Effector memory CD4-positive, alpha-beta T cell (primary cell): Measurements from ENCODE around the gene NAA40.

Source experiments
- DNase-seq, 3 donors: peaks; one replicate each; pipeline ENCODE4 v3.0.0-alpha.2; 2020
- H3K27ac ChIP-seq: 2 replicates; pipeline ENCODE4 v1.7.0; 2013; ENCODE audit warnings: mild to moderate bottlenecking, low read length, moderate library complexity; ENCODE audit not compliant: insufficient read depth, poor library complexity, severe bottlenecking
- H3K27me3 ChIP-seq: replicated peaks from 2 replicates; pipeline ENCODE4 v1.7.0; 2013; ENCODE audit warnings: mild to moderate bottlenecking, low read length; ENCODE audit not compliant: insufficient read depth, control insufficient read depth, poor library complexity, severe bottlenecking
- H3K36me3 ChIP-seq: 2 replicates; pipeline ENCODE4 v1.7.0; 2013; ENCODE audit warnings: mild to moderate bottlenecking, low read length, moderate library complexity; ENCODE audit not compliant: control insufficient read depth, insufficient read depth
- H3K4me1 ChIP-seq: 2 replicates; pipeline ENCODE4 v1.7.0; 2013; ENCODE audit warnings: low read length, mild to moderate bottlenecking; ENCODE audit not compliant: control insufficient read depth, insufficient read depth, poor library complexity, severe bottlenecking
- H3K4me3 ChIP-seq: 2 replicates; pipeline ENCODE4 v1.7.0; 2013; ENCODE audit warnings: low read length, low read depth, mild to moderate bottlenecking; ENCODE audit not compliant: insufficient read depth, poor library complexity, severe bottlenecking
- H3K9me3 ChIP-seq: 2 replicates; pipeline ENCODE4 v1.7.0; 2013; ENCODE audit warnings: mild to moderate bottlenecking, low read length, moderate library complexity; ENCODE audit not compliant: control insufficient read depth

Gene NAA40

DNA sequence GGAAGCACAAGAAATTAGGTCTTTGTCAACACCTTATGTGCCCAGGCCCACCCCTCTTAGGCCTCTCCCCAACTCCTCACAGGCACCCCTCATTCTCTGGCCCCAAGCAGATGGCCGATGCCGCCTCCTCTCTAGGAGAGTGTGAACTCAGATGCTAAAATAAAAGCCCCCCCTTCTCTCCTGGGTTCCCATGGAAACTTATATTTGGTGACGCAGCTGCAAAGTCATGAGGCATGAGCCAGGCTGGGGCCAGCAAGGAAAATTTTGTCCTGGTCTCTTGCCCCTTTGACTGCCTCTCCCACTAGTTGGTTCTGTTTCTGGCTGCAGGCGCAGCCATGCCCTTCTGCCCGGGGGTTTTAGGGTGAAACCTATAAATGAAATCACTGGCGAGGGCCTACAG lies 33.6 kb upstream of the NAA40 start:
- H3K27me3 ChIP-seq: no peaks in the 10 kb centered on the region
- H3K9me3 ChIP-seq: no peaks in the 10 kb centered on the region
- no peak overlapping the region for H3K27ac ChIP-seq
- H3K4me3 ChIP-seq: no peak overlapping the region
- H3K36me3 ChIP-seq: peaks cover 88% of the 10 kb centered on the region
- H3K4me1 ChIP-seq: no peaks in the 10 kb centered on the region
- DNase-seq: no peak

DNA sequence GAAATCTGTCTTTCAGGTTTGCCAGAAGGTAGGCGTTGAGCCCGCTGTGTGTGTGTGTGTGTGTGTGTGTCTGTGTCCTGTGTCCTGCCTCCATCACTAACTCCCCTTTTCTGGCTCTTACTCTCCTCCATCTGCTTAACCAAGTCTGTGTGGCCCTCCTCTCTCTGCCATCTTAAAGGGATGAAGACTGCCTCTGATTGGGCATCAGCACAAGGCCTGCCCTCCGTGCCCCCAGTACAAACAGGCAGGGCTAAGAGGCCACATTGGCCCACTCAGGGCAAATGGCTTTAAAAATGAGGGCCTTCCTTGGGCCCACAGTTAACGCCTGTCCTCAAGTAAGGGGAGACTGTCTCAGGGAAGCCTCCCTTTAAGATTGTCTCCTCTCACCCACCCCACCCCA lies 32.7 kb upstream of the NAA40 start:
- no peak for DNase-seq
- peaks cover 79% of the 10 kb centered on the region for H3K36me3 ChIP-seq
- no peaks in the 10 kb centered on the region for H3K4me1 ChIP-seq
- no peaks in the 10 kb centered on the region for H3K27me3 ChIP-seq
- H3K4me3 ChIP-seq: no peak overlapping the region
- no peaks in the 10 kb centered on the region for H3K9me3 ChIP-seq
- no peak overlapping the region for H3K27ac ChIP-seq

DNA sequence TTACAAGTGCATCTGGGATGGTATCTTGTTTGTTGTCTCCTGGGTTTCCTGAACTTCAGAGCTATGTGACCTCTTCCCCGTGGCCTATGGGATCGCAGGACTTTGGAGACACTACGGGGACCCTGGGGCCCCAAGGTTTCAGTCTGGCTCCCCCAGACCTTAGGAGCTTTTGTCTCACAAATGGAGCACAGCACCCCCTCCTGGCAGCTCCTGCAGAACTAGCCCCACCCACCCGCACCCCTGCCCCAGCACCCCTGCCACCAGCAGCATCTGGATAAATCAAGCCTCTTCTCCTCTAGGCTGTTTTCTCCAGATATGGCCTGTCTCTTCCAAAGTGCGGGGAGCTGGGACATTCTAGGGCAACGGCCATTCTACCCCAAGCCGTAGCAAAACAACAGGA lies 32.2 kb upstream of the NAA40 start:
- Histone ChIP-seq H3K27ac (no peak overlapping the region), H3K4me3 (no peak overlapping the region), H3K36me3 (peaks cover 74% of the 10 kb centered on the region), H3K4me1 (no peaks in the 10 kb centered on the region), H3K27me3 (no peaks in the 10 kb centered on the region), H3K9me3 (no peaks in the 10 kb centered on the region)
- DNase-seq: peak in 1 of 3 donors; percentile 37

- no peak for DNase-seq
- Histone ChIP-seq H3K4me1 (no peaks in the 10 kb centered on the region), H3K27ac (no peak overlapping the region), H3K9me3 (no peaks in the 10 kb centered on the region), H3K27me3 (no peaks in the 10 kb centered on the region), H3K4me3 (no peak overlapping the region), H3K36me3 (peaks cover 69% of the 10 kb centered on the region)
Measured at GRCh38 chr11:63907063-63907462, 31.7 kb upstream of the NAA40 start.

DNA sequence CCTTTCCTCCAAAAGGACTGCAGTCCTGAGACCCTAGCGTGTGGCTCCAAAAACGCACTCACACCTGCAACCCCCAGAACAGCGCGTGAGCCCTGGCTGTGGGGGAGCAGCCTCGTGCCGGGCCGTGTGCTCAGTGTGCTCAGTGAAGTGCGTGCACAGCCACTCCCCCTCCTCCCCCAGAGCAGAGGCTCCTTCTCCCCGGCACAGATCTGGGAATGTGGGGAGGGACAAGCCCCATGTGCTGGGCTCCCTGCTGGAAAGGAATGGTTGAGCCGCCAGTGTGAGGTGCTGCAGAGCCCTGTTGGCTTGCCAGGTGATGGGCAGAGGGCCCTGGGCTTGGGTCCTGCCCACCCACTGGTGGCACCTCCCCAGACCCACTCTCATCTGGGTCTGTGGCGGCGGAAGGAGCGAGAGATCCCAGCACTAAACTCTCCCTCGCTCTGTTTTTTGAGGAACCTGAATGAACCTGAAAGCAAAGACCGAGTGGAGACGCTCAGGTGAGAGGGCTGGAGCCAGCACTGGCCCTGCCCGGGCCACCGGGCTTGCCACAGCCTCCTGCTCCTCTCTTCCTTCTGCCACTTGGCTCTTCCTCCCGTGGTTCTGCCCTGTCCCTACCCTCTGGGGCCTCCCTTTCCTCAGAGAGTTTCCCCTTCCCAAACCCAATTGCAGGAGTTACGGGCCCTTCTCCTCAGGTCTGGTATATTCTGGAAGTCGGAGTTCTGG lies 30.8 kb upstream of the NAA40 start:
- Histone ChIP-seq H3K36me3 (peaks cover 60% of the 10 kb centered on the region), H3K9me3 (no peaks in the 10 kb centered on the region), H3K4me1 (no peaks in the 10 kb centered on the region), H3K4me3 (no peak overlapping the region), H3K27ac (no peak overlapping the region), H3K27me3 (no peaks in the 10 kb centered on the region)
- no peak for DNase-seq

DNA sequence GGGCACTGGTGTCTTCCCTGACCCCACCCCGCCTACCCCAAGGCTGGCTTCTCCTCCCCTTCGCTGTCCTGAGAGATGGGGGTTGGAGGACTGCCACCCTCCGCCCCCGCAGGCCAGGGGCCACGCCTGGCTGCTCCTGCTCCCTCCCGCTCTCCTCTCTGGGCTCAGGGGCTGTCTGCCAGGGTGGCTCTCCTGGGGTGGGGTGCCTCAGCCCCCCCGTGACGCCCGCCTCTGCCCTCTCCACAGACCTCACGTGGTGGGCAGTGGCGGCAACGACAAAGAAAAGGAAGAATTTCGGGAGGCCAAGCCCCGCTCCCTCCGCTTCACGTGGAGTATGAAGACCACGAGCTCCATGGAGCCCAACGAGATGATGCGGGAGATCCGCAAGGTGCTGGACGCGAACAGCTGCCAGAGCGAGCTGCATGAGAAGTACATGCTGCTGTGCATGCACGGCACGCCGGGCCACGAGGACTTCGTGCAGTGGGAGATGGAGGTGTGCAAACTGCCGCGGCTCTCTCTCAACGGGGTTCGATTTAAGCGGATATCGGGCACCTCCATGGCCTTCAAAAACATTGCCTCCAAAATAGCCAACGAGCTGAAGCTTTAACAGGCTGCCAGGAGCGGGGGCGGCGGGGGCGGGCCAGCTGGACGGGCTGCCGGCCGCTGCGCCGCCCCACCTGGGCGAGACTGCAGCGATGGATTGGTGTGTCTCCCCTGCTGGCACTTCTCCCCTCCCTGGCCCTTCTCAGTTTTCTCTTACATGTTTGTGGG lies 30.0 kb upstream of the NAA40 start:
- DNase-seq: no peak
- Histone ChIP-seq H3K27ac (no peak overlapping the region), H3K9me3 (no peaks in the 10 kb centered on the region), H3K27me3 (no peaks in the 10 kb centered on the region), H3K4me3 (no peak overlapping the region), H3K36me3 (peaks cover 52% of the 10 kb centered on the region), H3K4me1 (no peaks in the 10 kb centered on the region)

- Histone ChIP-seq H3K27ac (no peak overlapping the region), H3K4me3 (no peak overlapping the region), H3K36me3 (peaks cover 42% of the 10 kb centered on the region), H3K27me3 (no peaks in the 10 kb centered on the region), H3K9me3 (no peaks in the 10 kb centered on the region), H3K4me1 (no peaks in the 10 kb centered on the region)
- no peak for DNase-seq
Measured at GRCh38 chr11:63909591-63910506, 29.0 kb upstream of the NAA40 start.

DNA sequence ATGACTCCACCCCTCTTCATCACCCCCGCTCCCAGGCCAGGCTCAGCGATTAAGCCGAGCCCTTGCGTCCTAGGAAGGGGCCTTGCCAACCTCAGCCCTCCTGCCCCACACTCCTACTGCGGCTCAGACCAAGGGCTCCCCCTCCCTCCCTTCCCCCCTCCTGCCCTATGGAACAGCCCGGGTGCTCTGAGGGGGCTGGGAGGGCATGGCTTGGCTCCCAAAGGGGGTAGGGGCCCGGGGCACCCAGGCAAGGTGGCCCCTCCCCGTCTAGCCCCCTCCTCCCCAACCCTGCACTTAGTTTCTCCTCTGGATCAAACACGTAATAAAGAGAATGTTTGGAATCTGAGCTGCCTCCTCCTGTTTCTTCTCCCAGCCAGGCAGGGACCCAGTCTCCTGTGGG lies 28.1 kb upstream of the NAA40 start:
- H3K4me1 ChIP-seq: peaks cover 5% of the 10 kb centered on the region
- H3K27ac ChIP-seq: no peak overlapping the region
- no peaks in the 10 kb centered on the region for H3K27me3 ChIP-seq
- H3K4me3 ChIP-seq: no peak overlapping the region
- no peak for DNase-seq
- no peaks in the 10 kb centered on the region for H3K9me3 ChIP-seq
- peaks cover 33% of the 10 kb centered on the region for H3K36me3 ChIP-seq

GRCh38 chr11:63911440-63911839 lies 27.4 kb upstream of the NAA40 start:
- Histone ChIP-seq H3K4me1 (peaks cover 13% of the 10 kb centered on the region), H3K9me3 (no peaks in the 10 kb centered on the region), H3K36me3 (peaks cover 28% of the 10 kb centered on the region), H3K27me3 (no peaks in the 10 kb centered on the region), H3K27ac (no peak overlapping the region), H3K4me3 (no peak overlapping the region)
- DNase-seq: no peak
